ENCODE measurements around the gene EPHA6. TPM values are rescaled to one million over a fixed set of nuclear protein-coding genes. Genes with fewer than 3 reads are reported as not detected.

The EPHA6 gene
- total RNA-seq, 1 experiment from 2014 or later = 3.6 TPM

GRCh38 chr3:97692831-97693230 is 878.4 kb downstream of the EPHA6 start:
- Histone ChIP-seq H3K9ac (ENCODE audit: low read length) (no peak overlapping the region), H3K79me2 (ENCODE audit: low read length) (no peaks in the 10 kb centered on the region), H3K4me3 (ENCODE audit: low read length) (no peak overlapping the region), H3K9me3 (ENCODE audit: low read length) (no peaks in the 10 kb centered on the region), H3K9me2 (replicated peaks; ENCODE audit: low read length) (no peaks in the 10 kb centered on the region), H3K27me3 (ENCODE audit: low read length) (no peaks in the 10 kb centered on the region; the same call in 1 of the 2 replicates), H3K4me1 (ENCODE audit: insufficient read depth, low read length) (no peaks in the 10 kb centered on the region), H3K27ac (ENCODE audit: low read length) (no peak overlapping the region), H3K4me2 (ENCODE audit: low read length) (no peak overlapping the region), H3F3A (ENCODE audit: low read length, unreplicated experiment) (no peaks in the 10 kb centered on the region), H3K36me3 (ENCODE audit: low read depth, low read length) (no peaks in the 10 kb centered on the region), H4K20me1 (ENCODE audit: low read length) (no peaks in the 10 kb centered on the region), H2AFZ (ENCODE audit: low read length) (no peak overlapping the region)
- CTCF ChIA-PET = no interaction called here
- ATAC-seq (no peak), DNase-seq (no peak)
- no TSS peak for BruUV-seq (replicated peaks)
- POLR2A ChIA-PET (ENCODE audit: unreplicated experiment) = no interaction called here
- TF ChIP-seq EZH2phosphoT487 (IDR thresholded peaks at IDR 0.05; ENCODE audit: borderline replicate concordance, low read length) = no peak
- TF ChIP-seq EZH2 (IDR thresholded peaks at IDR 0.05; ENCODE audit: low read length, unreplicated experiment) = no peak
- TF ChIP-seq, protein P1, sequence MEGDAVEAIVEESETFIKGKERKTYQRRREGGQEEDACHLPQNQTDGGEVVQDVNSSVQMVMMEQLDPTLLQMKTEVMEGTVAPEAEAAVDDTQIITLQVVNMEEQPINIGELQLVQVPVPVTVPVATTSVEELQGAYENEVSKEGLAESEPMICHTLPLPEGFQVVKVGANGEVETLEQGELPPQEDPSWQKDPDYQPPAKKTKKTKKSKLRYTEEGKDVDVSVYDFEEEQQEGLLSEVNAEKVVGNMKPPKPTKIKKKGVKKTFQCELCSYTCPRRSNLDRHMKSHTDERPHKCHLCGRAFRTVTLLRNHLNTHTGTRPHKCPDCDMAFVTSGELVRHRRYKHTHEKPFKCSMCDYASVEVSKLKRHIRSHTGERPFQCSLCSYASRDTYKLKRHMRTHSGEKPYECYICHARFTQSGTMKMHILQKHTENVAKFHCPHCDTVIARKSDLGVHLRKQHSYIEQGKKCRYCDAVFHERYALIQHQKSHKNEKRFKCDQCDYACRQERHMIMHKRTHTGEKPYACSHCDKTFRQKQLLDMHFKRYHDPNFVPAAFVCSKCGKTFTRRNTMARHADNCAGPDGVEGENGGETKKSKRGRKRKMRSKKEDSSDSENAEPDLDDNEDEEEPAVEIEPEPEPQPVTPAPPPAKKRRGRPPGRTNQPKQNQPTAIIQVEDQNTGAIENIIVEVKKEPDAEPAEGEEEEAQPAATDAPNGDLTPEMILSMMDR (conservative IDR thresholded peaks at IDR 0.05; ENCODE audit: low read depth, low read length) = no peak
- intact Hi-C loops (cut with micrococcal nuclease) = no loop called here

DNA sequence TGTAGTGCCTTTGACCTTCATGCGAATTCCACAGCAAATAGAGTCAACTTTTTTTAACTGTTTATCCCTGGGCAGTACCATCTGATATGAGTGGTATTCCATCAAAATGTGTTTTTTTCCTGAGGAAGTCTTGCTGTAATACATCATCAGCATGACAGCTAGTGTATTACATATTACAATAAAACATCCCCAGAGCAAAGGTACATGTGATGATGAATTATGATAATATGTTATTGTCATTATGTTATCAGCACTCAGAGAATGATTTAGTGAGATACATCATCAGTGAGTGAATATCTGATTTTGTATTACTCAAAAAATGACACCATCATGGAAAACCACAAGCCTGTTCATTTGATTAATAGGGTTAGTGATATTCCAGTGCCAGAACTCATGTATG is 880.5 kb downstream of the EPHA6 start:
- no peaks in the 10 kb centered on the region for H3K9me3 ChIP-seq (ENCODE audit: low read length)
- H4K20me1 ChIP-seq (ENCODE audit: low read length) = no peaks in the 10 kb centered on the region
- H3K4me1 ChIP-seq (ENCODE audit: insufficient read depth, low read length) = no peaks in the 10 kb centered on the region
- no peak overlapping the region for H2AFZ ChIP-seq (ENCODE audit: low read length)
- H3K4me2 ChIP-seq (ENCODE audit: low read length) = no peak overlapping the region
- no peak overlapping the region for H3K9ac ChIP-seq (ENCODE audit: low read length)
- DNase-seq = no peak
- no peaks in the 10 kb centered on the region for H3K79me2 ChIP-seq (ENCODE audit: low read length)
- POLR2A ChIA-PET (ENCODE audit: unreplicated experiment) = no interaction called here
- no peak overlapping the region for H3K4me3 ChIP-seq (ENCODE audit: low read length)
- ATAC-seq = no peak
- H3K9me2 ChIP-seq (replicated peaks; ENCODE audit: low read length) = no peaks in the 10 kb centered on the region
- H3K27ac ChIP-seq (ENCODE audit: low read length) = no peak overlapping the region
- intact Hi-C loops (cut with micrococcal nuclease) = no loop called here
- H3K36me3 ChIP-seq (ENCODE audit: low read depth, low read length) = no peaks in the 10 kb centered on the region
- no TSS peak for BruUV-seq (replicated peaks)
- TF ChIP-seq EZH2 (IDR thresholded peaks at IDR 0.05; ENCODE audit: low read length, unreplicated experiment) = no peak
- TF ChIP-seq, protein P1 (conservative IDR thresholded peaks at IDR 0.05; ENCODE audit: low read depth, low read length) = no peak
- no peak for TF ChIP-seq EZH2phosphoT487 (IDR thresholded peaks at IDR 0.05; ENCODE audit: borderline replicate concordance, low read length)
- H3K27me3 ChIP-seq (ENCODE audit: low read length) = peaks cover 8% of the 10 kb centered on the region; the same call in 1 of the 2 replicates
- CTCF ChIA-PET = no interaction called here
- no peaks in the 10 kb centered on the region for H3F3A ChIP-seq (ENCODE audit: low read length, unreplicated experiment)

GRCh38 chr3:97698691-97699090 is 884.3 kb downstream of the EPHA6 start:
- CTCF ChIA-PET = interaction anchor here (0.9 kb wide), 1 partner anchor 20 kb away, joined by 3 read pairs; no protein-coding TSS in a partner anchor
- TF ChIP-seq EZH2 (IDR thresholded peaks at IDR 0.05; ENCODE audit: low read length, unreplicated experiment) (no peak), EZH2phosphoT487 (IDR thresholded peaks at IDR 0.05; ENCODE audit: borderline replicate concordance, low read length) (no peak)
- TF ChIP-seq, protein P1 (conservative IDR thresholded peaks at IDR 0.05; ENCODE audit: low read depth, low read length) = no peak

More at GRCh38 chr3:97698691-97699090, 884.3 kb downstream of the EPHA6 start:
- H3F3A ChIP-seq (ENCODE audit: low read length, unreplicated experiment) = no peaks in the 10 kb centered on the region
- peaks cover 11% of the 10 kb centered on the region; the same call in 1 of the 2 replicates for H3K27me3 ChIP-seq (ENCODE audit: low read length)
- H3K4me3 ChIP-seq (ENCODE audit: low read length) = no peak overlapping the region
- H2AFZ ChIP-seq (ENCODE audit: low read length) = no peak overlapping the region
- ATAC-seq = no peak
- no peaks in the 10 kb centered on the region for H3K9me2 ChIP-seq (replicated peaks; ENCODE audit: low read length)
- POLR2A ChIA-PET (ENCODE audit: unreplicated experiment) = no interaction called here
- BruUV-seq (replicated peaks) = no TSS peak
- H4K20me1 ChIP-seq (ENCODE audit: low read length) = no peaks in the 10 kb centered on the region
- no peak overlapping the region for H3K9ac ChIP-seq (ENCODE audit: low read length)
- no peaks in the 10 kb centered on the region for H3K79me2 ChIP-seq (ENCODE audit: low read length)
- no peak overlapping the region for H3K27ac ChIP-seq (ENCODE audit: low read length)
- no peaks in the 10 kb centered on the region for H3K36me3 ChIP-seq (ENCODE audit: low read depth, low read length)
- H3K4me2 ChIP-seq (ENCODE audit: low read length) = no peak overlapping the region
- H3K9me3 ChIP-seq (ENCODE audit: low read length) = no peaks in the 10 kb centered on the region
- intact Hi-C loops (cut with micrococcal nuclease) = no loop called here
- no peak for DNase-seq
- no peaks in the 10 kb centered on the region for H3K4me1 ChIP-seq (ENCODE audit: insufficient read depth, low read length)
